Measurements from ENCODE around the gene PCP2.

Gene PCP2

DNA sequence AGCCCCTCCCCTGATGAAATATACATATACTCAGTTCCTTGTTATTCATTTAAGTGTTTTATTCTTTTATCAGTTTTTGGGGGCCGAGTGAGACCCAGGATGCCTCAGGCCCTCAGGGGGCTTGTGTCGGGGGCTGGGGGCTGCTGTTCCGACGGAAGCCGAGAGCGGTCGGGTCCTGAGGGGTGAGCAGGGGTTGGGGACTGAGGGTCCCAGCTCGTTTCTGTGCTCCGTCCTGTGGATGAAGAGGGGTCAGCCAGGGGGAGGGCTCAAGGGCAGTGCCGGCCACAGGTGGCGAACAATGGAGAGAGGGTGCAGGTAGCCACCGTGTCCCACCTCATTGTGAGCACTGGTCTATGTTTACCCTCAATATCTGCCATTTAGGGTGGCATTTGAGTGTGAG, 1.9 kb downstream of the PCP2 start:
- Histone ChIP-seq H3K4me3 (no peak overlapping the region), H3K27ac (no peak overlapping the region), H3K36me3 (peaks cover 0 to 31% (median 7%) of the 10 kb centered on the region in 3 donors), H3K9me3 (no peaks in the 10 kb centered on the region), H3K27me3 (peaks cover 0 to 16% of the 10 kb centered on the region in 2 donors), H3K4me1 (peaks cover 3 to 47% (median 29%) of the 10 kb centered on the region in 4 donors)
- no peak for DNase-seq
- intact Hi-C loops (cut with DNase I; ENCODE audit: low total_unique reads) = no loop called here
- TF ChIP-seq, protein P1, sequence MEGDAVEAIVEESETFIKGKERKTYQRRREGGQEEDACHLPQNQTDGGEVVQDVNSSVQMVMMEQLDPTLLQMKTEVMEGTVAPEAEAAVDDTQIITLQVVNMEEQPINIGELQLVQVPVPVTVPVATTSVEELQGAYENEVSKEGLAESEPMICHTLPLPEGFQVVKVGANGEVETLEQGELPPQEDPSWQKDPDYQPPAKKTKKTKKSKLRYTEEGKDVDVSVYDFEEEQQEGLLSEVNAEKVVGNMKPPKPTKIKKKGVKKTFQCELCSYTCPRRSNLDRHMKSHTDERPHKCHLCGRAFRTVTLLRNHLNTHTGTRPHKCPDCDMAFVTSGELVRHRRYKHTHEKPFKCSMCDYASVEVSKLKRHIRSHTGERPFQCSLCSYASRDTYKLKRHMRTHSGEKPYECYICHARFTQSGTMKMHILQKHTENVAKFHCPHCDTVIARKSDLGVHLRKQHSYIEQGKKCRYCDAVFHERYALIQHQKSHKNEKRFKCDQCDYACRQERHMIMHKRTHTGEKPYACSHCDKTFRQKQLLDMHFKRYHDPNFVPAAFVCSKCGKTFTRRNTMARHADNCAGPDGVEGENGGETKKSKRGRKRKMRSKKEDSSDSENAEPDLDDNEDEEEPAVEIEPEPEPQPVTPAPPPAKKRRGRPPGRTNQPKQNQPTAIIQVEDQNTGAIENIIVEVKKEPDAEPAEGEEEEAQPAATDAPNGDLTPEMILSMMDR (IDR thresholded peaks at IDR 0.05) = no peak

DNA sequence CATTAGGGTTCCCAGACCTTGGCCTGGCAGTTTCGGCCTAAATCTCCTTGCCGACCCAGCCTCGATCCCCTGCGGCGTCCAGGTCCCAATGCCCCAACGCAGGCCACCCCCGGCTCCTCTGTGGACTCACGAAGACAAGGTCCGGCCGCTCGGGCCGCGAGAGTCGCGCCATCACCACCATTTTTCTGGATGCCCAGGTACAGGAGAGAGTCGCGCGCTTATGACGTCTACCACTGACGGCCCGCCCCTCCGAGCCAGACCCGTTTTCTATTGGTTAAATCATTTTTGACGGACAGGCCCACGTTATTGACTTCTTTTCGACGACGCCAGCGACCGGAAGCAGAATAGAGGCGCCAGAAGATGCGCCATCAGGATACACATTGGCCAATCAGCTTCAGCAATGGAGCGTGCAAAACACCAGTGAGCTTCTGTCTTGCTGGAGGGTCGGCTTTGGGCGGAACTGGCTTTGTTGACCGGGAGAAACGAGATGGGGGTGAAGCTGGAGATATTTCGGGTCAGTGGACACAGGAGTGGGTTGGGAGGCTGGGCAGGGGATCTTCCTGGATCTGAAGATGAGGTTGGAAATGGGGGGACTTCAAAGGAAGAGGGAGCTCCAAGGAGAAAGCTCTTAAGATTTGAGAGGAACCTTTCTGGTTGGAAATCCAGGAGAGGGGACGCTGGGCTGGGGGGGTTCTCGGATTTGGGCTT, 4.0 kb downstream of the PCP2 start, which contains the start of the genes PET100 and XAB2:
Gene PET100, plus strand, starts transcription at position 447 of the 708 bp plus-strand sequence. Its CDS starts 41 bp downstream, at position 488.
Gene XAB2, minus strand, starts transcription at position 199 of the 708 bp plus-strand sequence. Its CDS starts 18 bp downstream, at position 181.
- Histone ChIP-seq H3K27me3 (no peaks in the 10 kb centered on the region), H3K9me3 (no peaks in the 10 kb centered on the region), H3K36me3 (peaks cover 16 to 52% (median 21%) of the 10 kb centered on the region in 3 donors), H3K4me1 (peaks cover 3 to 41% (median 29%) of the 10 kb centered on the region in 4 donors), H3K4me3 (peak within 1 kb of the TSS; percentile 86 to 90), H3K27ac (peak within 1 kb of the TSS; percentile 82 to 89)
- TF ChIP-seq, protein P1 (IDR thresholded peaks at IDR 0.05) = no peak
- peak; percentile 98 to 99 for DNase-seq
- intact Hi-C loops (cut with DNase I; ENCODE audit: low total_unique reads) = no loop called here

DNA sequence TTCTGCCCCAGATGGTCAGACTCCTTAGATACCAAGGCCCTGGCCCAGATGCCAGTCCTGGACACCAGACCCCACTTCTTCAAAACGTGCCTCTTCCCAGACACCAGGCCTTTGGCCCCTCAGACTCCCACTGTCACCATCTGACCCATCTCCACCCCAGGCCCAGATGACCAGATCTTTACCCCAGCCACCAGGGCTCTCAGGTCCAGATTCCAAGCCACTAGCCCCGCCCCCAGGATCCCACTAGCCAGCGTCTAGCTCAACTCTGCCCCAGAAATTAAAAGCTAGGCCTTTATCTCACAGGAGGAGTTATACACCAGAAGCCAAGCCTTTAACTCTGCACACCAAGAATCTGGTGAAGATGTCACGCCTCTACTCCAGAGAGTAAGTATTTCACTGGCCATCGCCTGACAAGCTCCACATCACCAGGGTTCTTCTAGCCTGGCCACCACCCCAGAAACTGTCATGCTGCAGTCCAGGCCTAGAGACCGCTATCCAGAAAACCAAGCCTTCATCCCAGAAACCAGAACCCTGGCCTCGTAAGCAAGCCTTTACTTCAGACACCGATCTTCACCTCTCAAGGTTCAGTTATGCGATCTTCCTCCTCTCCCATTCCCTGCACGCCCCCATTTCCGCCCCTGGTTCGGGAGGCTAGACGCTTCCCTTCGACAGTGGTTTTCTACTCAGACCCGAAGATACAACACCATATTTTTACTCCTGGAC, 4.8 kb downstream of the PCP2 start:
- H3K27me3 ChIP-seq = no peaks in the 10 kb centered on the region
- H3K36me3 ChIP-seq = peaks cover 23 to 59% (median 28%) of the 10 kb centered on the region in 3 donors
- peaks cover 3 to 41% (median 29%) of the 10 kb centered on the region in 4 donors for H3K4me1 ChIP-seq
- no peaks in the 10 kb centered on the region for H3K9me3 ChIP-seq
- peak overlapping the region; percentile 86 to 90 for H3K4me3 ChIP-seq
- peak overlapping the region; percentile 82 to 89 for H3K27ac ChIP-seq
- TF ChIP-seq, protein P1 (IDR thresholded peaks at IDR 0.05) = no peak
- no peak for DNase-seq
- intact Hi-C loops (cut with DNase I; ENCODE audit: low total_unique reads) = no loop called here

DNA sequence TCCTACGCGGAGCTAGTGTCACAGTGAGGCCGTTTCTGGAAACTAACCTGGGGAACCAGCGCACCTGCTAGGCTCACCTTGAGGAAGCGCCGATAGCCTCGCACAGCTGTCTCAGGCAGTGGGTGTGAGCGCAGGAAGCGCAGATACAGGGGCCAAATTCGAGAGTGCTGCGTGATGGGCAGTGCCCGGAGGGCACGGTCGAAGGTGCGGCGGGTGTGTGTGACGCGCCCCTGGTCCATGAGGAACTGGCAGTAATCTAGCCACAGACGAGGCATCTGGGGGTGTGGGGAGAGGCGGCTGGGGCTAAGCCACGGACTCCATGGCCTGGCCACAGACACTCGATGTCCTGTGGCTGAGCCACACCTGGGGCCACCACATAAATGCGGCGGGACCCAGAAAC, 6.4 kb downstream of the PCP2 start:
- H3K9me3 ChIP-seq = no peaks in the 10 kb centered on the region
- intact Hi-C loops (cut with DNase I; ENCODE audit: low total_unique reads) = no loop called here
- no peak overlapping the region for H3K27ac ChIP-seq
- TF ChIP-seq, protein P1 (IDR thresholded peaks at IDR 0.05) = no peak
- peaks cover 3 to 41% (median 29%) of the 10 kb centered on the region in 4 donors for H3K4me1 ChIP-seq
- H3K27me3 ChIP-seq = no peaks in the 10 kb centered on the region
- DNase-seq = no peak
- peaks cover 39 to 64% (median 44%) of the 10 kb centered on the region in 3 donors for H3K36me3 ChIP-seq
- H3K4me3 ChIP-seq = no peak overlapping the region

DNA sequence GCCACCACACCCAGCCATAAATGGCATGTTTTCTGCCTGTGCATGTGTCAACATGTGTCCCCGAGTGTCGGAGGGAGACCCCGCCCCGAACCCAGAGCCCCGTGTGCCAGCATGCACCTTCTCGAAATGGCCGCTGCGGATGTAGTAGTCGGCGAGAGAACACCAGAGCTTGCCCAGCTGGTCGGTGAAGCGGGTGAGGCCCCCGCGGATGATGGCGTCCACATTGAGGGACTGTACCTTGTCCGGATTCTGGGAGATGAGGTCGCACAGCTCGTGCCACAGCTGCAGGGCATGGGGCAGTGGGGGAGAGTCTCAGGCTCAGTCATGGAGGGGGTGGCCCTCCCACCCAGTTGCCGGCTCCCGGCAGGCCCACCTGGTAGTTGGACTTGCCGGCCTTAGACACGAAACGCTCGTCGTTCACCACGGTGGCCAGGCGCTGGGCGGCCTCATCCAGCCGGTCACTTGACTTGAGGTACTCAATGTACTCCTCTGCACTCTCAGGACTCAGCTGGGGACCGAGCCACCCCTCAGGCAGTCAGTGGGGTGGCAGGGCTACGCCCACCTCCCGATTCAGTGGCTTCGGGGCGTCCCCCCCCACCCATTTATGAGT, 7.7 kb downstream of the PCP2 start:
- H3K27me3 ChIP-seq = no peaks in the 10 kb centered on the region
- no peak for DNase-seq
- intact Hi-C loops (cut with DNase I; ENCODE audit: low total_unique reads) = no loop called here
- H3K27ac ChIP-seq = no peak overlapping the region
- no peaks in the 10 kb centered on the region for H3K9me3 ChIP-seq
- H3K4me3 ChIP-seq = no peak overlapping the region
- peaks cover 52 to 71% (median 57%) of the 10 kb centered on the region in 3 donors for H3K36me3 ChIP-seq
- TF ChIP-seq, protein P1 (IDR thresholded peaks at IDR 0.05) = no peak
- H3K4me1 ChIP-seq = peaks cover 3 to 31% (median 26%) of the 10 kb centered on the region in 4 donors

Measured in tibial artery (tissue), 4 donors.